Pancreas (tissue), 10 donors: ENCODE results near the gene MYRF. TPM values are rescaled to one million over a fixed set of nuclear protein-coding genes. Genes with fewer than 3 reads are reported as not detected.

Experiments used
- ATAC-seq, 4 donors: fragments of 200-7000 bp; cut with Tn5 transposase; one replicate each; pipeline versions ENCODE4 v1.8.0 to v1.9.1; 2020; ENCODE audit warnings: mild to moderate bottlenecking in 4 of 4, moderate library complexity in 4 of 4
- DNase-seq, 6 donors: peaks; one replicate each; pipeline ENCODE4 v3.0.0-alpha.2; 2020
- FAIRE-seq: peaks from 2 replicates; lab custom pipeline; 2012; peaks lifted over from hg19 to GRCh38; lab: Jason Lieb, UNC
- H3K27ac ChIP-seq, 4 donors: fragments of 200-600 bp; sonication (generic); 1 replicate in 3 of 4; 2 replicates in 1 of 4; pipeline versions ENCODE4 v1.5.0 to v1.8.0; 2020
- H3K27me3 ChIP-seq, 4 donors: fragments of 200-600 bp; one replicate each; pipeline ENCODE4 v1.8.0; 2021
- H3K36me3 ChIP-seq, 3 donors: fragments of 200-600 bp; sonication (generic) in 1 of 3; one replicate each; pipeline versions ENCODE4 v1.5.0 to v1.8.0; 2020 to 2021
- H3K4me1 ChIP-seq, 3 donors: fragments of 200-600 bp; one replicate each; pipeline ENCODE4 v1.8.0; 2021
- H3K4me3 ChIP-seq, 4 donors: fragments of 200-600 bp; sonication (generic) in 2 of 4; one replicate each; pipeline versions ENCODE4 v1.5.0 to v1.8.0; 2020 to 2021
- H3K9me3 ChIP-seq, 4 donors: fragments of 200-600 bp; one replicate each; pipeline ENCODE4 v1.8.0; 2021
- WGBS, 2 donors: extraction: QIAGEN DNeasy Blood & Tissue Kit; methylation state at CpG; one replicate each; pipeline ENCODE4 v1.1.7; 2013; 5-methylcytosine and 5-hydroxymethylcytosine counted together
- intact Hi-C, 3 donors: fragments of 100-400 bp; cut with DNase I; formaldehyde crosslinking; loops; one replicate each; pipeline versions ENCODE4 v1.11.1 to v1.14.2; 2022
- polyA plus RNA-seq, 2 donors: library from polyadenylated mRNA; stranded (reverse); fragments of 200-250 nt; gene quantifications; one replicate each; pipeline ENCODE4 v1.2.3, GENCODE V29; 2013
- total RNA-seq, 6 donors: library from RNA; stranded (reverse); fragmentation: NEBNext Ultra II Directional in 4 of 6; extraction: Animal tissue kit (Norgen Biotek cat#: 25700) in 4 of 6; gene quantifications; one replicate each; pipeline versions ENCODE4 v1.2.1 to v1.2.4, GENCODE V29; 2021 to 2023
- TF ChIP-seq, protein P1 (sequence below), 4 donors: fragments of 200-600 bp; sonication (generic) in 3 of 4; IDR thresholded peaks; one replicate each; pipeline versions ENCODE4 v1.5.0 to v1.8.0; 2021; ENCODE audit warnings: antibody characterized with exemption in 4 of 4
- donor health status: healthy with polysubstance abuse.
- donor health status: DM: no; HTN: no; CAD: no; lungs with moderate emphysema.
- donor health status: DM: no; HTN: no; CAD: no.
- donor health status: control.
- donor health status: control.
- donor health status: Bipolar disorder and iron deficiency.
- donor health status: DM: yes; HTN: yes; CAD: no.
- donor health status: DM: no; HTN: no; CAD: no.
- donor health status: DM: no; HTN: no; CAD: no.
- donor health status: DM: yes; HTN: yes; CAD: no.

Gene MYRF
- total and polyA plus RNA-seq, 8 donors: 19.1 to 69.3 (median 30.2) TPM

DNA sequence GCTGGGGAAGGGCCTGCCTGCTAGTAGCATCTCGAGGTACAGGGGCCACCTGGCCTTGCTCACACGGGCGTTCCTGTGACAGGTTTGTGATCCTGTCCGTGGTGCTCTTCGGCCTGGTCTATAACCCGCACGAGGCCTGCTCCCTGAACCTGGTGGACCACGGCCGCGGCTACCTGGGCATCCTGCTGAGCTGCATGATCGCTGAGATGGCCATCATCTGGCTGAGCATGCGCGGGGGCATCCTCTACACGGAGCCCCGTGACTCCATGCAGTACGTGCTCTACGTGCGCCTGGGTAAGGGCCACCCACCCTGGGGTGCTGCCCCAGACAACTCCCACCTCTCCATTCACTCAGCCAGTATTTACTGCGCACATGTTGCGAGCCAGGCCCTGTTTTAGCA, 31.8 kb upstream of the MYRF start:
- Histone ChIP-seq H3K27ac (no peak overlapping the region), H3K9me3 (no peaks in the 10 kb centered on the region), H3K36me3 (peaks cover 0 to 16% (median 0%) of the 10 kb centered on the region in 3 donors), H3K27me3 (no peaks in the 10 kb centered on the region), H3K4me3 (no peak overlapping the region), H3K4me1 (no peaks in the 10 kb centered on the region)
- WGBS, 2 donors: 93 to 94% methylated on average over 20 of the region's 20 CpGs
- intact Hi-C loops: no loop called here
- TF ChIP-seq, protein P1, sequence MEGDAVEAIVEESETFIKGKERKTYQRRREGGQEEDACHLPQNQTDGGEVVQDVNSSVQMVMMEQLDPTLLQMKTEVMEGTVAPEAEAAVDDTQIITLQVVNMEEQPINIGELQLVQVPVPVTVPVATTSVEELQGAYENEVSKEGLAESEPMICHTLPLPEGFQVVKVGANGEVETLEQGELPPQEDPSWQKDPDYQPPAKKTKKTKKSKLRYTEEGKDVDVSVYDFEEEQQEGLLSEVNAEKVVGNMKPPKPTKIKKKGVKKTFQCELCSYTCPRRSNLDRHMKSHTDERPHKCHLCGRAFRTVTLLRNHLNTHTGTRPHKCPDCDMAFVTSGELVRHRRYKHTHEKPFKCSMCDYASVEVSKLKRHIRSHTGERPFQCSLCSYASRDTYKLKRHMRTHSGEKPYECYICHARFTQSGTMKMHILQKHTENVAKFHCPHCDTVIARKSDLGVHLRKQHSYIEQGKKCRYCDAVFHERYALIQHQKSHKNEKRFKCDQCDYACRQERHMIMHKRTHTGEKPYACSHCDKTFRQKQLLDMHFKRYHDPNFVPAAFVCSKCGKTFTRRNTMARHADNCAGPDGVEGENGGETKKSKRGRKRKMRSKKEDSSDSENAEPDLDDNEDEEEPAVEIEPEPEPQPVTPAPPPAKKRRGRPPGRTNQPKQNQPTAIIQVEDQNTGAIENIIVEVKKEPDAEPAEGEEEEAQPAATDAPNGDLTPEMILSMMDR (IDR thresholded peaks at IDR 0.05): no peak
- no peak for FAIRE-seq
- no peak for DNase-seq
- no peak for ATAC-seq

DNA sequence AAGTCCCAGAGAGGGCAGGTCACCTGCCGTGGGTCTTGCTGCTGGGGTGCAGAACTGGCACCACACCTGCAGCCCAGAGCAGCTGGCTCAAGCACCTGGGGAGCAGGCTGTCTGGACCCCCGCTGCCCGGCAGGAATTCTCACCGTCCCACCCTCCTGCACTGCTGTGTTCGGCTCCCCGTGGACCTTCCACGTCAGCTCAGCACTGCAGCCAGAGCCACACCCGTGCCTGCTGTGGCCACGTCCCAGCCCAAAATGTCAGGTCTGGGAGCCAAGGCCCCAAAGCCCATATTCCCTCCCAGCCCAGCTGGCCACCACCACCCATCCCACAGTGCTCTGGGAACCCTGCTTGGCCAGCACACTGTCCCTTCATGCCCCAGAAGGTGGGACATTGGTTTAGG, 28.0 kb upstream of the MYRF start:
- TF ChIP-seq, protein P1 (IDR thresholded peaks at IDR 0.05): no peak
- intact Hi-C loops: no loop called here
- Histone ChIP-seq H3K36me3 (peaks cover 0 to 31% (median 0%) of the 10 kb centered on the region in 3 donors), H3K27ac (no peak overlapping the region), H3K27me3 (no peaks in the 10 kb centered on the region), H3K4me1 (peaks cover 0 to under 1% (median 0%) of the 10 kb centered on the region in 3 donors), H3K4me3 (no peak overlapping the region), H3K9me3 (no peaks in the 10 kb centered on the region)
- FAIRE-seq: no peak
- no peak for DNase-seq
- ATAC-seq: no peak
- WGBS, 2 donors: 92 to 93% methylated on average over 9 of the region's 9 CpGs

DNA sequence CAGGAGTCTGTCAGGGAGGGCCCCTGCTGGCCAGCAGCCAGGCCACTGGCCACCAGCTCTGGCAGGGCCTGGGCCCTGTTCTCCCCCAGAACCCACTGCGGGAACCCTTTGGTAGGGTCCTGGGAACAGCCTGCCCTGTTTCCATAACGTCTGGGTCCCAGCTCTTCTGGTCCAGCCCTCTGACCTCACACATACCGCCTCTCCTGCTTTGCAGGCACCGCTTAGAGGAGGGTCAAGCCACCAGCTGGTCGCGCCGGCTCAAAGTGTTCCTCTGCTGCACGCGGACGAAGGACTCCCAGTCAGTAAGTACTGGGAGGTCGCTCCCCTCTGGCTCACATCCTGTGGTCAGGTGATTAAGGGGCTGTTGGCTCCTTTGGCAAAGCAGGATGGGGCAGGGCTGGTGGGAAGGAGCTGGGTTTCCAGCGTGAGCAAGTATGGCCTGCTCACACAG, 26.6 kb upstream of the MYRF start:
- Histone ChIP-seq H3K36me3 (peaks cover 0 to 34% (median 0%) of the 10 kb centered on the region in 3 donors), H3K4me1 (peaks cover 0 to 12% (median 5%) of the 10 kb centered on the region in 3 donors), H3K27ac (no peak overlapping the region), H3K9me3 (no peaks in the 10 kb centered on the region), H3K4me3 (no peak overlapping the region), H3K27me3 (no peaks in the 10 kb centered on the region)
- ATAC-seq: no peak
- WGBS, 2 donors: 89 to 91% methylated on average over 12 of the region's 12 CpGs
- no peak for FAIRE-seq
- TF ChIP-seq, protein P1 (IDR thresholded peaks at IDR 0.05): no peak
- no peak for DNase-seq
- intact Hi-C loops: no loop called here

DNA sequence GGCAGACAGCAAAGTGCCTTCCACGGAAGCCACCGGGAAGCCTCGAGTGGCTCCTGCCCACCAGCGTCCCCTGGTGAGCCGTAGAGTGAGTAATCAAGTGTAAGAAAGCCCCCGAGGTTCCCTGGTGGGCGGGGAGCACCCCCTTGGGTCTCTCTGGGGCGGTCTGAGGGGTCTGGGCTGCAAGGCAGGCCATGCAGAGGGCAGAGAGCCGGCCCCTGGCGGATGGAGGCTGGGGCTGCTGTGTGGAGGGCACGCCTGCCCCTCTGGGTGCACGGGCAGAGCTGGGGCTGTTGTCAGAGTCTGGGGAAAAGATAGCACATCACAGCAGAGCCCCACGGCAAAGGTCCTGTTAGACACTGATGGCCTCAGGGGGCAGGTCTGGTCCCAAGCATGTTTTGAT, 25.7 kb upstream of the MYRF start:
- Histone ChIP-seq H3K4me1 (peaks cover 0 to 19% (median 5%) of the 10 kb centered on the region in 3 donors), H3K9me3 (no peaks in the 10 kb centered on the region), H3K4me3 (no peak overlapping the region), H3K27me3 (no peaks in the 10 kb centered on the region), H3K27ac (no peak overlapping the region), H3K36me3 (peaks cover 0 to 34% (median 0%) of the 10 kb centered on the region in 3 donors)
- FAIRE-seq: no peak
- no peak for ATAC-seq
- intact Hi-C loops: no loop called here
- no peak for DNase-seq
- WGBS, 2 donors: 89 to 93% methylated on average over 13 of the region's 13 CpGs
- TF ChIP-seq, protein P1 (IDR thresholded peaks at IDR 0.05): no peak

DNA sequence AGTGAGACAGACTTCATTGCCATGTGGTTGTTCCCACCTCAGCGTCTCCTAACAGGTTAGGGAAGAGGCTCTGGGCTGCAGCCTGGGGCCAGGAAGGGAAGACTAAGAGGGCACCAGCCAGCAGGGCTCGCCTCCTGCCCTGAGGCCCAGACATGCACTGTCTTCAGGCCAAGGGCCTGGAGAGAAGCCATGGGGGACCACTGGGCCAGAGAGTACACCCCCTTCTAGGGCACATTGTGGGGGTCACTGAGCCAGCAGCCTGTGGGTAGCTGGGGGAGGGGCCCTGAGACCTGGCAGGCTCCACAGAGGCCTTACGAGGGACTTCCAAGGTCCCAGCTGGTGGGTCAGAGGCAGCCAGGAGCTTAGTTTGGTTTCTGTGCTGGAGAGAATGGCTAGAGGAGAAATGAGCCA, 25.0 kb upstream of the MYRF start:
- intact Hi-C loops: no loop called here
- H3K9me3 ChIP-seq: no peaks in the 10 kb centered on the region
- H3K27me3 ChIP-seq: no peaks in the 10 kb centered on the region
- H3K27ac ChIP-seq: no peak overlapping the region
- ATAC-seq (no peak), FAIRE-seq (no peak), DNase-seq (no peak)
- no peak overlapping the region for H3K4me3 ChIP-seq
- peaks cover 0 to 34% (median 0%) of the 10 kb centered on the region in 3 donors for H3K36me3 ChIP-seq
- WGBS, 2 donors: 87 to 98% methylated on average over 3 of the region's 3 CpGs
- peaks cover 0 to 19% (median 5%) of the 10 kb centered on the region in 3 donors for H3K4me1 ChIP-seq
- TF ChIP-seq, protein P1 (IDR thresholded peaks at IDR 0.05): no peak
